Neutrophil (primary cell): Measurements from ENCODE around the gene MAL.

Experiments
- H3K27ac ChIP-seq: fragments of 200-600 bp; sonication (generic); 2 replicates; pipeline ENCODE4 v1.5.1; 2016; ENCODE audit warnings: mild to moderate bottlenecking, moderate library complexity
- H3K27me3 ChIP-seq: fragments of 200-600 bp; sonication (generic); 2 replicates; pipeline ENCODE4 v1.6.0; 2016; ENCODE audit warnings: mild to moderate bottlenecking
- H3K36me3 ChIP-seq: fragments of 200-600 bp; sonication (generic); 2 replicates; pipeline ENCODE4 v1.5.1; 2017
- H3K4me1 ChIP-seq, 2 experiments: fragments of 200-600 bp in 1 of 2; sonication (generic) in 1 of 2; 1 replicate in 1 of 2; 2 replicates in 1 of 2; pipeline versions ENCODE4 v1.5.1 to v1.6.1; 2013 to 2016; ENCODE audit warnings: low read depth in 1 of 2, low read length in 1 of 2, mild to moderate bottlenecking in 1 of 2, moderate library complexity in 1 of 2; ENCODE audit not compliant: control insufficient read depth in 1 of 2, insufficient read depth in 1 of 2
- H3K4me3 ChIP-seq, 2 experiments: fragments of 200-600 bp in 1 of 2; sonication (generic) in 1 of 2; 1 replicate in 1 of 2; 2 replicates in 1 of 2; pipeline ENCODE4 v1.5.1; 2013 to 2016; ENCODE audit warnings: low read depth in 1 of 2, low read length in 1 of 2, mild to moderate bottlenecking in 1 of 2, moderate library complexity in 1 of 2
- H3K9me3 ChIP-seq: fragments of 200-600 bp; sonication (generic); 2 replicates; pipeline ENCODE4 v1.5.1; 2016
- TF ChIP-seq, protein P1 (sequence below): fragments of 200-600 bp; sonication (generic); IDR thresholded peaks from 2 replicates; pipeline ENCODE4 v1.5.1; 2016; ENCODE audit warnings: antibody characterized with exemption

Gene MAL

DNA sequence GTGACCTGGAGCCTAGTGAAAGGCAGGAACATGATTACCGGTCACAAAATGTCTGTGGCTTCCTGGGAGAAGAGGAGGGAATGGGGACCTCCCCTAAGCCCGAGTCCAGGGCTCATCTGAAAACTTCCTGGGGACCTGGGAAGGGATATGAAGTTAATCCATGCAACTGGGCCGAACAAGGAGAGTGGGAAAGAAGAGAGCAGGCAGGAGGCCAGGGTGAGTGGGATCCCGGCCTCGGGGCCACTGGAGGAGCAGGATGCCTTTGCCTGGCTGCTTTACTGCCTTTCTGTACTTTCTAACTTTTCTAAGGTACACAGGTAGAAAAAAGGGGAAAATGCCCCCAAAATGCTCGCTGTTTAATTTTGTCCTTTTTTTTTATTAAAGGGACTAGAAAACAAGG, 43.4 kb upstream of the MAL start:
- no peak overlapping the region for H3K4me3 ChIP-seq
- no peaks in the 10 kb centered on the region for H3K9me3 ChIP-seq
- H3K4me1 ChIP-seq, result no peaks in the 10 kb centered on the region
- TF ChIP-seq, protein P1, sequence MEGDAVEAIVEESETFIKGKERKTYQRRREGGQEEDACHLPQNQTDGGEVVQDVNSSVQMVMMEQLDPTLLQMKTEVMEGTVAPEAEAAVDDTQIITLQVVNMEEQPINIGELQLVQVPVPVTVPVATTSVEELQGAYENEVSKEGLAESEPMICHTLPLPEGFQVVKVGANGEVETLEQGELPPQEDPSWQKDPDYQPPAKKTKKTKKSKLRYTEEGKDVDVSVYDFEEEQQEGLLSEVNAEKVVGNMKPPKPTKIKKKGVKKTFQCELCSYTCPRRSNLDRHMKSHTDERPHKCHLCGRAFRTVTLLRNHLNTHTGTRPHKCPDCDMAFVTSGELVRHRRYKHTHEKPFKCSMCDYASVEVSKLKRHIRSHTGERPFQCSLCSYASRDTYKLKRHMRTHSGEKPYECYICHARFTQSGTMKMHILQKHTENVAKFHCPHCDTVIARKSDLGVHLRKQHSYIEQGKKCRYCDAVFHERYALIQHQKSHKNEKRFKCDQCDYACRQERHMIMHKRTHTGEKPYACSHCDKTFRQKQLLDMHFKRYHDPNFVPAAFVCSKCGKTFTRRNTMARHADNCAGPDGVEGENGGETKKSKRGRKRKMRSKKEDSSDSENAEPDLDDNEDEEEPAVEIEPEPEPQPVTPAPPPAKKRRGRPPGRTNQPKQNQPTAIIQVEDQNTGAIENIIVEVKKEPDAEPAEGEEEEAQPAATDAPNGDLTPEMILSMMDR, result no peak
- no peak overlapping the region for H3K27ac ChIP-seq
- no peaks in the 10 kb centered on the region for H3K36me3 ChIP-seq
- H3K27me3 ChIP-seq, result no peaks in the 10 kb centered on the region

DNA sequence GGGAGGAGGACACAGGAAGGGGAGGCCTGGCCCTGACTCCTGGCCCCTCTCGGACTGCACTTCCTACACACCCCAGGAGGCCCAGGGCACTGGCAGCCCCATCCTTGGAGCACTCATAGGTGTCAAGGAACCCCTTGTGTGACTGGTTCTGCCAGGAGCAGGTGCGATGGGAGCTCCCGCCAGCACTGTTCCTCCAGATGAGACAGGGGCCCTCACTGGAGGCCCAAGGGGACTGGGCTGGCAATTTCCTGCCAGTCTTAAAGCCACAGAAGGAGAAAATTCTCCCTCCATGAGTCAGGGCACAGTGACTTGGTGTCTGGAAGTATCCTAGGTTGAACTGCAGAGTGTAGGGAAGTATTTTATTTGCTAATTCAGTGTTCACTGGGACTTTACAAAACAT, 42.8 kb upstream of the MAL start:
- H3K36me3 ChIP-seq, result no peaks in the 10 kb centered on the region
- TF ChIP-seq, protein P1, result no peak

DNA sequence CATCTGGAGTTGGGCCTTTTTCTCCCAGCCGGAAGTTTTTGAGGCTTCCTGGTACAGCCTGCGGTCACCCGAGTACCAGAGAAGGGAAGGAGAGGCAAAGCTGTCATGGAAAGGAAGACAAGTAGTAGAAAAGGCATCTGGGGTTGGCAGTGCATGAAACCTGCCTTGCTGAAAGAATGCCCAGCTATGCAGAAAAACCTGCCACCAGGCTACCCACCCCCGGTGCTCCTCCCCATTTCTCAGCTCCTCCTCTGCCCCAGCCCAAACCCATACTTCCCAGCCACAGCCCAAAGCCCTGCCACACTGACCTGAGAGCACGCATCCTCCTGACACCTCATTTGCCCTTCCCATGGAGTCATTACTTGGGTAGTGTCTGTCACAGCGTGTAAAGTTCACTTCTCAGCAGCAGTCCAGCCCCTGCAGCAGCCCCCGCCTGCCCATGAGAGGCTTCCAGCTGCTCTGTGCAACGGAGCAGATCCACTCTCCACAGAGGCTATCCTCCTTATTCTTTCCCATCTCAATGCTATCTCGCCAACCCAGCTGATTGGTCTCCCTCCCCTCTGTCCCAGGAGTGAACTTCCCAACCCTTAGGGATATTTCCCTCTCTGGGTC, 40.4 kb upstream of the MAL start:
- TF ChIP-seq, protein P1, result no peak
- no peak overlapping the region for H3K4me3 ChIP-seq
- H3K27me3 ChIP-seq, result peaks cover 9% of the 10 kb centered on the region
- no peak overlapping the region for H3K27ac ChIP-seq
- H3K36me3 ChIP-seq, result no peaks in the 10 kb centered on the region
- no peaks in the 10 kb centered on the region for H3K9me3 ChIP-seq
- no peaks in the 10 kb centered on the region for H3K4me1 ChIP-seq

More for the DNA sequence above, 42.8 kb upstream of the MAL start:
- H3K27me3 ChIP-seq, result no peaks in the 10 kb centered on the region
- H3K9me3 ChIP-seq, result no peaks in the 10 kb centered on the region
- H3K4me3 ChIP-seq, result no peak overlapping the region
- no peak overlapping the region for H3K27ac ChIP-seq
- no peaks in the 10 kb centered on the region for H3K4me1 ChIP-seq

DNA sequence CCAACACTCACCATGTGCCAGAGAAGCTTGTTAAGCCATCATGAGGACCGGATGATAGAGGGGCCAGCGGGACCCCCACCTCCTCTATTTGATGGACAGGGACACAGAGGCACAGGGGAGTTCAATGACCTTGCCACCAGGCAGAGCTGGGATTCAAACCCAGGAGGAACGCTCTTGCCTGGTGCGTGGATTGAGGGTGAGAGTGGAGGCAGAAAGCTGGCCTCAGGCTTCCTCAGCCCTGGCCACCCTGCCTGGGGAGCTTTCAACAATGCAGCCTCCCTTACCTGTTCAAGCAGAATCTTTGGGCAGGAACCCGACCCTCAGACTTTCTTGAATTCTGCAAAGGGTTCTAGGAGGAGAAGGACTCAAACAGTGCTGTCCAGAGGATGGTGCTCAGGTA, 39.9 kb upstream of the MAL start:
- H3K4me3 ChIP-seq, result no peak overlapping the region
- no peaks in the 10 kb centered on the region for H3K9me3 ChIP-seq
- H3K27me3 ChIP-seq, result peaks cover 9% of the 10 kb centered on the region
- H3K36me3 ChIP-seq, result no peaks in the 10 kb centered on the region
- TF ChIP-seq, protein P1, result no peak
- no peaks in the 10 kb centered on the region for H3K4me1 ChIP-seq
- H3K27ac ChIP-seq, result no peak overlapping the region

DNA sequence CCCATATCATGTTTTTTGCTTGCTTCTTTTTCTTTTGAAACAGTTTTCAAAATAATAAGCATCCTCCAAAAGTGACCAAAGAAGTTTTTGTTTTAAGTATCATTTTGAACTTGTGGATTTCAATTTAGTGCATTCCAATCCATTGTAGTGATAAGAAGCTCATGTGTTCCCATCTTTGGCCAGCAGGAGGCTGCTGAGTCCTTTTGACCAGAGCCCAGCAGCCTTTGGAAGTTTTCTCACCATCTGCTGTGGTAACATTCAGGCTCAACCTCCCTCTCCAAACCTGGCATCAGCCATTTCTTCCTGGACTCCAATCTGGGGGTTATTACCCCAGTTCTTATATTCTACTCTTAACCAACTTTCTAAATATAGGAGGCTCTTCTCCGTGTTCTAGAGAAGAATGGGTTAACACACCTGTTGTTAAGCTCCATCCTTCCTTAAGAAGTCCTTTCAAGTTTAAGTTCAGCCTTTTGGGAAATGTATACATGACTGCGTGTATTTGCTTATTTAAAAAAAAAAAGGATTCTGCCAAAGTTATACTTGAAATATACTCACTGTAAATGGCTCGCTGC, 39.0 kb upstream of the MAL start:
- H3K9me3 ChIP-seq, result no peaks in the 10 kb centered on the region
- H3K36me3 ChIP-seq, result no peaks in the 10 kb centered on the region
- H3K27ac ChIP-seq, result no peak overlapping the region
- H3K27me3 ChIP-seq, result peaks cover 9% of the 10 kb centered on the region
- H3K4me1 ChIP-seq, result no peaks in the 10 kb centered on the region
- no peak overlapping the region for H3K4me3 ChIP-seq
- TF ChIP-seq, protein P1, result no peak
